GM10266 (cell line): ENCODE results near the gene UGT1A4.
"Not testable (repeated sequence)": the region's sequence is repeated elsewhere in the genome, so short reads cannot be mapped to it uniquely, and the experiment has no call there.

Source experiments
- DNase-seq: peaks from one replicate; pipeline ENCODE4 v3.0.0; 2012; ENCODE audit errors: extremely low spot score
- CTCF ChIP-seq: IDR thresholded peaks from 2 replicates; pipeline ENCODE4 v1.5.1; 2012; ENCODE audit warnings: mild to moderate bottlenecking, low read depth; ENCODE audit not compliant: control insufficient read depth, insufficient read depth; ENCODE audit errors: missing control alignments

UGT1A4 gene

GRCh38 chr2:233699424-233700027 is 19.0 kb upstream of the UGT1A4 start:
- no peak for DNase-seq
- no peak for TF ChIP-seq CTCF

GRCh38 chr2:233700028-233700635 is 18.4 kb upstream of the UGT1A4 start:
- no peak for TF ChIP-seq CTCF
- DNase-seq: no peak

GRCh38 chr2:233700842-233701241 is 17.7 kb upstream of the UGT1A4 start:
- not testable (repeated sequence) for DNase-seq

- no peak for DNase-seq
- TF ChIP-seq CTCF: no peak
Observed at GRCh38 chr2:233702238-233702637, 16.3 kb upstream of the UGT1A4 start.

- TF ChIP-seq CTCF: no peak
- no peak for DNase-seq
Observed at GRCh38 chr2:233705911-233706506, 12.5 kb upstream of the UGT1A4 start.

- no peak for DNase-seq
- no peak for TF ChIP-seq CTCF
Observed at GRCh38 chr2:233706720-233707119, 11.8 kb upstream of the UGT1A4 start.

GRCh38 chr2:233707940-233708644 is 10.4 kb upstream of the UGT1A4 start:
- DNase-seq: no peak
- TF ChIP-seq CTCF: no peak
